NCI-H748 (cell line): ENCODE results near the gene CCSER1.
A peak's percentile ranks its signal among the peaks of the same experiment; 100 is the strongest.
"Not testable (repeated sequence)": the region's sequence is repeated elsewhere in the genome, so short reads cannot be mapped to it uniquely, and the experiment has no call there.

Source experiments
- DNase-seq: peaks from one replicate; lab custom pipeline; 2025; ENCODE audit not compliant: unreplicated experiment; lab: John Stamatoyannopoulos, UW

Gene CCSER1

DNA sequence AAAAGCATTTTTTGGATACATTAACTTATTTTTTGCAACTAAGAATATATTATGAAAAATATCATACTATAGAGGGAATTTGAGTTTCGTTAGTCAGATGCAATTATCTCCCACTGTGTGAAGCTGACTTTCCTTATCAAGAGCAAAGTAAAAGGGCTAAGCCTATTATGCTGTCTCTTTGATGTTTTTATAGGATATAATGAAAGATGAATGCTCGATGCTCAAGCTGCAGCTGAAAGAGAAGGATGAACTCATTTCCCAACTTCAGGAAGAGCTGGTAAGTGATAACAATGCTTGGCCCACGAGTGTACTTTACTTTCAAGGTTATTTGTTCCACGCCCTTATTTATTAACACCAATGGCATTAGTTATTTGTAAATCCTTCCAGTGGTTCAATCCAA, 688.4 kb downstream of the CCSER1 start:
- no peak for DNase-seq

DNA sequence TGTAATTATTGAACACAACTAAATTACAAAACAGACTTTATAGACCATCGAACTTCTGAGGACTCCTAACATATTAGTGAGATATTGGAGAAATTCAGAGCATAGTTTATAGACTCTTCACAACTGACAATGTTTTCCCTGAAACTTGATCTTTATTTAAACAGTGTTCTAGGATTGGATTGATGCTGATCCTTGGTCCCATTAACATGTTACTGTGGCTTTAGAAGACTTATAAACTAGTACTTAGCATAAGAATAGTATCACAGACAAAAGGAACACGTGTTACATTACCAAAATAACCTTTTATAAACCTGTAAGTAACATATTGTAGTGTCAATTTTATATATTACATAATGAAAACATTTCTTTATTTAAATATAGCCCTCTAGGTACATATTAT, 689.6 kb downstream of the CCSER1 start:
- peak; percentile 18 for DNase-seq

DNA sequence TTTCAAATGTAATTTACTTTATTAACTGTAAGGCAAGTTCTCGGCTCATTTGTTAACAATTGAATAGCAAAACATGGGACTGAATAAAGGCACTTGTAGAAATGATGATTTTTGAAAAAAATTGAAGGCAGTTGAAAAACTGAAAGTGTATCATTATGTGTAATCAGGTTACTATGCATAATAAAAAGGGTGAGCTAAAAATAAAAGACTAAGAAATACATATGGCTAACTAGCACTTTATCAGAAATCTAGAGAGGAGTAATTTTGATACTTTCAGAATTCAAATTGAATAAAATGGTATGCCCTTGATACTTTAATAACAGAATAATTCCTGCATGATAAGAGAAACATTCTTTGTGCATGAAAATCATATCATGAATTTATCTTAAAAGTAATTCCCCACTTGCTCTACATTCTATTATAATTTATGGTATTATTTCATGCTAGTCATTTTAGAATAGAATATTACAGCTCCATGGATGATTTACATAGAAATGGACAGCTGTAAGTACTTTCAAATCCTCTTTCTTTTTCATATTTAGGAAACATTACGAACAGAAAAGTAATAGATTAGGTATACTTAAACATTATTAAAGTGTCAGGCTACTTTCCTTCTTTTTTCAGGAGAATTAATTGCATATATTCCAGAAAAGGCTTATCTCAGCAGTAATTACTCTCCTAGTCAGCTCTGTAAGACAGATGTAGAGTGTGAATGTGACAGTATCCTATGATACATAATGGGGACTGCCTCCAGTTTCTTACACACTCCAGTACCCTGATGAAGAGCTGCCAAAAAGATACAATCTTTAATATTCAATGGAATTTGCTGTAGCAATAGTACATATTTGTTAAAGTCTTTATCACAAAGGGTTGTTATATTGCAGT, 697.3 kb downstream of the CCSER1 start:
- DNase-seq: no peak

GRCh38 chr4:90825849-90826248, 698.7 kb downstream of the CCSER1 start:
- DNase-seq: no peak

DNA sequence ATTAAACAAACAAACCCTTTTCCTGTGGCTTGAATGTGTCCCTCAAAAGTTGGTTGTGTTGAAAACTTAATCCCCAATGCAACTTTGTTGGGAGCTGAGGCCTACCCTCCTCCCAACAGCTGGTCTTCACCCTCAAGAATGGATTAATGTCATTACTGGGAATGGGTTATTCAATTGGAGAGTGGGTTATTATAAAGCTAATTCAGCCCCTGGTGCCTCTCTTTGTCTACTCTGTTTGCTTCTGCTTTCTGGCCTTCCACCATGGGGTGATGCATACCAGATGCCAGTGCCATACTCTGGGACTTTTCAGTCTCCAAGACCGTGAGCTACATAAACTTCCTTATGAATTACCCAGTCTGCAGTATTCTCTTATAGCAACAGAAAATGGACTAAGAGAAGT, 706.5 kb downstream of the CCSER1 start:
- DNase-seq: peak; percentile 2

DNA sequence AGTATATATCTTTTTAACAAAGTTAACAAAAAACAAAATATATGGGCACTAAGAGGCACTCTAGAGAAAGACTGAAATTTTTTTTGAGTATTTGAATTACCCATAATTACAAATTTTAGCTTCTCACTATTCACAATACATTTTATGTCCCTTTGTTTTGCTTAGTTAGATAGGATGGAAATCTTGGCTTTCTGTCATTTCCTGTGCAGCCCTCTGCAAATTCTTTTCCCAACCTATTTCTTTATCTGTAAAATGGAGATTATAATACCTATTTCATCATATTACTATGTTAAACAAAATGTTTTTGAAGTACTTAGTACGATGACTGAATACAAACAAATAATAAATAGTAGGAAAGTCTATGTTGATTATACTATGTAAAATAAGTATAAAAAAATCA, 710.0 kb downstream of the CCSER1 start:
- DNase-seq: no peak

DNA sequence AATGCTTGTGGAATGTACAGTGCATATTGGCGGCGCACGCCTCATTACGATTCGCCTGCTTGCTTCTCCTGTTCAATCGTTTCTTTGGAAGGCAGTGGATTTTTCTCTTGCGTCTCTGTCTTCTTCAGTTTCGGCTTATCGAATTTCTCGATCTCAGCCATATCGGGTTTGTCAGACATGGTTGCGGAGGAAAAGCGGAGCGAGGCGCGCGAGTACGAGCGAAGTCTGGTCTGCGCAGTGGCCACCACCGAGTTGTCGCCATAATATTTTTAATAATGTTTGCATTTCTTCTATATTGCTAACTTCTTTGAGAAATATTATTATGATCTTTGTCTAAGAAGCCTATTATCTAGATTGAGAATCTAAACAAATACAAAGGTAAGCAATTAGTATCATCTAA, 711.7 kb downstream of the CCSER1 start:
- DNase-seq: not testable (repeated sequence)

DNA sequence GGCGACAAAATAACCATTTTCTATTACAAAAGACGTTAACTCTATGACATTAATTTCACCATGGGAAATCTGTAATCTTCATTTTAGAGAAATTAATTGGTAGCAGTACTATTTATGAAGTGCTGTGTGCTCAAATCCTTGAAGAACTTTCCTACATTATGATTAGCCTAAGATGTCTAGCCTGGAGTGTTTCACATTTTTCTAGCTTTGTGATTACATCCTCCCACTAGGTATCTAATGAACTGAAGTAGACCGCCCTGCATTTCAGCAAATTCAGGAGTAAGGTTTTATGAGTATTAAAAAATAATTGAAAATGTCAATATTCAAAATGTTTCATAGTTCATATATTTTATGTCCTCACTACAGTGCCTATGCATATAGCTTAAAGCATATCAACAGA, 713.1 kb downstream of the CCSER1 start:
- DNase-seq: no peak

GRCh38 chr4:90840828-90841227, 713.6 kb downstream of the CCSER1 start:
- DNase-seq: no peak

DNA sequence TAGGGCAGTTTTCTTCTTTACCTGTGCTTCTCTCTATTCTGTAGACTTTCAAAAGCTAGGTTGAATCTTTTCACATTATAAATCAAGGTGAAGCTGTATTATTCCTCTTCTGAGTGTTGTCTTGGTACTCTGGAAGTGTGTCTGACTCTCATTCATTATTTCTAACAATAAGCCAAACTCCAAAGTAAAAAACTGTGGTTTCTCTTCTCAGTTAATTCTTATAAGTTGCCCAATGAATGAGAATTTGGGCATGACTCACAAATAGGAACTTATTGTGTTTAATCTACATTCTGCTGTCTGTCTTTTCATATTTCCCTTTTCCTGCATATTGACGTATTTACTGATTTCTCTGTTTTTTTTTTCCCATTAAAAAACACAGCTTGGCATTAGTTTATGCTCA, 714.5 kb downstream of the CCSER1 start:
- DNase-seq: no peak

DNA sequence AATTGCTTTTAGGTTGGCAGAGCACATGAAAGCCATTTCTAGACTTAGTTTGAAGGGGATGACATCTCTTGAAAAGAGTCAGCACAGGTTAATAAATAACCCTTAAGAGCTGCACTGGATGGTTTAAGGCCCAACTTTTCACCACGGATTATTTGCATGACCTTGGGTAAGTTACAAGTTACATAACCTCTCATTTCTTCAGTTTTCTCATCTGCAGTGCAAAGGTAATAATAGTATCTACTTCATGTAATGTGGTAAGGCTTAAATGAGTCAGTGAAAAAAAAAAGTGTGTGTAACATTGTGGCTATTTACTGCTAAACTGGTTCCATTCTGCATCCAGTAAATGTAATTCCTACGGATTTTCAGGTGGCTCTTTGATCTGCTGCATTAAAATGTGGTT, 715.8 kb downstream of the CCSER1 start:
- no peak for DNase-seq

GRCh38 chr4:90844241-90844640, 717.0 kb downstream of the CCSER1 start:
- no peak for DNase-seq

- no peak for DNase-seq
These were observed 718.6 kb downstream of the CCSER1 start for GRCh38 chr4:90845777-90846176.

DNA sequence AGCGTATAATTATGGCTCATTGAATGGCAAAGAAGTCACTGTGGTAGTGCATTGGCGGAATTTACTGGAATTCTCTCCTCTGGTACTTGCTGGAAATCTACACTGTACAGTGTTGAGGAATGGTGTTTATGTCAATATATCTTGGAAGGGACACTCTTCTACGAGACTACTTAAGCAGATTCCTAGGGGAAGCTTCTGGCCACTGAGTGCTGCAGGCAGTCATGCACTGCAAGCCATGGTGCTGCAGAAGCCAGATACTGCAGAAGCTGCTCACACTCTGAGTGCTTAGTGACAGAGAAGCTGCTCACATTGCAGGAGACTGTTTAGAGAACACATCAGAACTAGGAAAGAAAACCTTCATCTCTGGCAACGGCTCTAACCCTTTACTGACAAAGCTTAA, 725.0 kb downstream of the CCSER1 start:
- DNase-seq: no peak

DNA sequence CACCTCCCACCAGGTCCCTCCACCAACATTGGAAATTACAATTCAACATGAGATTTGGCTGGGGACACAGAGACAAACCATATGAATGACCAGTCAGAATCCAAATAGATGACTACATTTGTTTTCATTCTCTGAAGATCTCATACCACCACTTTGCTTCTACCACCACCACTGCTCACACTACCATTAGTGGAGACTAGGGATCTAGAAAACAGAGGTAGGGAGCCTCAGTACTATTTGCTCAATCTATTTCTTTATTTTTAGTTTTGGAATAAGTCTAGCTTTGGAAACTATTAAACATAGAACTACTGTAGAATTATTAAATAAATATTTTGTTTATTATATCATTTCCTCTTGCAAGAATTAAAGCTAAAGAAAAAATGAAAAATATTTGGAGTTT, 727.9 kb downstream of the CCSER1 start:
- DNase-seq: no peak

GRCh38 chr4:90857081-90857820, 730.1 kb downstream of the CCSER1 start:
- no peak for DNase-seq

DNA sequence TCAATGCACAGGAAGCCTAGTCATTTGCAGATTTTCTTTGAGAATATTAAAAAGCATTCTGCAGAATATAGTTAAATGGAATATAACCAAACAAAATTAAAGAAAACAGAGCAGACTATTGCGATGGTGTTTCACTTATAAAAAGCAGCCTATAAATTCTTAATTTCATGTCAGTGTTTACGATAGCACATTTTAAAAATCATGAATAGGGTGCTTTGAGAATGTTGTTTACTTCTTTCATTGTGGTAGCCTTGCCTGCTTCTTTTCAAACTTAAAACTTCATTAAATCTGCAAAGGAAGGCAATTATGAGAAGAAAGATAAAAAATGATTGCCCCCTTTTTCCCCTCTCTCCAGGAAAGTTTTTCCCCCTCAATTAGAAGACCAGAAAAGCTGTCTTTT, 748.6 kb downstream of the CCSER1 start:
- DNase-seq: no peak

DNA sequence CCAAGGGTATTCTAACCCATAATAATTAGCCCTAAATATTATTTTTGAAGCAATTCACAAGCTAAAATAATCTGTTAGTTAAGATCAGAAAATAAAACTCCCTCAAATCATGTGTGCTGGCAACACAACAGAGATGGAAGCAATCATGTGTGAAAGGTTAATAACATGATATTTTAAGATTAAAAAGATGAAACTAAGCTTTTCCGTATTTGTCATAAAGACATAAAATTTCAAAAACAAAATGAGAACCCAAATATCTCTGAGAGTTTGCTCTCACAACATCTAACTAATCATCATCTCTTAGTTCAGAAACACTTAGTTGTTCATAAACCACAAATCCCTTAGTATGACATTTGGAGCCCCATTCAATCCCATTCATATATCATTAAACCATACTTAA, 749.1 kb downstream of the CCSER1 start:
- no peak for DNase-seq

DNA sequence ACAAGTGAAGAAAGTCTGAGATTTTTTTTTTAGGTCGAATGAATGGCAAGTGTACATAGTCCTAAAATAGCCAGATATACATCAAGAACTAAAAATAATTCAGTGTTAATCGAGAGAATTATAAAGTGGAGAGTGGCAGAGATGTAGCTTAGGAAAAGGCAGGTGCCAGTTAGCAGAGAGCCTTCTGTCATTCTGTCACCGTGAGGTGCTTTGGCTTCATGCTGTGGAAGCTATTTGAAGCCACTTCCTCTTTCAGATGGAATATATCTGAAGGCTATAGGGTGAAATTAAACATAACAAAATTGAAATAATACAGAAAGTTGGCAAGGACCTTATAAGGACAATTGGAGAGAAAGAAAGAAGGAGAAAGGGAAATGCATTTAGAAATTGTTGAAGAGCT, 756.3 kb downstream of the CCSER1 start:
- no peak for DNase-seq

- DNase-seq: no peak
These were observed 761.4 kb downstream of the CCSER1 start for GRCh38 chr4:90888571-90888970.

DNA sequence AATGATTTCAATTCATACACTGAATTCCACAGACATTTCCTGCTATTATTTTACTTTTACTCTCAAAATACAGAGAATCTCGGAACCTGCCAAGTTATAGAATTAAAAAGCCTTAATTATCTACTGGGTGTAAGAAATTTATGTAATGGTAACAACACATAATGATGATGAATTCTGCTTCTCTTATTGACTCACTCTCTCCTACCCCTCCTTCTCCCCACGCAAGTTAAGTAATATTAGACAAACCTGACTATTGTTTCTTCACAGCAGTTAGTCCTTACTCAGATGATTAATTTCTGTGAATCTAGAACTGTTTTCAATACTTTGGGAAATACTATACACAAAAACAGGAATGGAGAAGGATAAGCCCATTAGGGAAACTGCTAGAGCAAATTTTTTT, 762.0 kb downstream of the CCSER1 start:
- no peak for DNase-seq

DNA sequence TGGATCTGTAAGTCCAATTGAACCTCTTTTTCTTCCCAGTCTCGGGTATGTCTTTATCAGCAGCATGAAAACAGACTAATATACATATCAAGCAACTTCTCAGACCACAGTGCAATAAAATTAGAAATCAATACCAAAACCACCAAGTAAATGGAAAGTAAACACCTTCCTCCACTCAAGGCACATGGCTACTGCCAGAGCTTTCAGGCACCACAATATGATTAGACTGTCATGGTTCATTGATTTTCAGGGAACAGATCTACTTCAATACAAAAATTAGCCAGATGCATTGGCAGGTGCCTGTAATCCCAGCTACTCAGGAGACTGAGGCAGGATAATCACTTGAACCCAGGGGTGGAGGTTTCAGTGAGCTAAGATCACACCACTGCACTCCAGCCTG, 776.2 kb downstream of the CCSER1 start:
- DNase-seq: peak; percentile 28
